ENCODE measurements around the gene C5orf63. TPM values are rescaled to one million over a fixed set of nuclear protein-coding genes. Genes with fewer than 3 reads are reported as not detected.
A peak's percentile ranks its signal among the peaks of the same experiment; 100 is the strongest.

C5orf63 gene
- total and polyA plus RNA-seq, 9 of the 15 experiments (the other 6 are each of a cell fraction or from before 2014, with no cell fraction given) = 1.8 to 24.6 (median 6.2) TPM

- intact Hi-C loops (cut with micrococcal nuclease) = no loop called here
- Histone ChIP-seq H3K9me1 (ENCODE audit: control insufficient read depth, insufficient read depth, low read length) (no peaks in the 10 kb centered on the region), H3K36me3 (ENCODE audit: control insufficient read depth, insufficient read depth, low read length) (0 out of 3 replicates have a peak, but pooled peaks cover 2% of the 10 kb centered on the region), H3K4me3 (no peak overlapping the region), H3K27ac (ENCODE audit: extremely low read depth, low read depth, low read length) (no peak overlapping the region), H3K4me2 (ENCODE audit: insufficient read depth, low read length) (no peak overlapping the region), H3K27me3 (ENCODE audit: control insufficient read depth in 2 of 2, insufficient read depth in 2 of 2, low read length in 2 of 2) (no peaks in the 10 kb centered on the region), H4K20me1 (replicated peaks; ENCODE audit: control insufficient read depth, insufficient read depth, low read length) (no peaks in the 10 kb centered on the region), H3K79me2 (ENCODE audit: control insufficient read depth, insufficient read depth, low read length) (peaks cover 83% of the 10 kb centered on the region), H3K9ac (ENCODE audit: insufficient read depth in 1 of 2, low read depth in 2 of 2, low read length in 2 of 2) (no peak overlapping the region), H3K9me3 (replicated peaks; ENCODE audit: control insufficient read depth, insufficient read depth, low read depth, low read length) (no peaks in the 10 kb centered on the region), H3K4me1 (replicated peaks in 1 of 2; ENCODE audit: control insufficient read depth in 2 of 2, insufficient read depth in 2 of 2, low read length in 2 of 2) (peaks cover 7 to 36% of the 10 kb centered on the region in 2 experiments), H2AFZ (ENCODE audit: low read depth, low read length) (no peak overlapping the region)
- FAIRE-seq = no peak
- ChIA-PET CTCF (ENCODE audit: low intra/inter-chr PET ratio) (no interaction called here), POLR2A (interaction anchor here (0.5 kb wide), 1 partner anchor 70 kb away, joined by 6 read pairs; no protein-coding TSS in a partner anchor)
- 57% methylated on average over 3 of the region's 3 CpGs for WGBS (ENCODE audit: insufficient coverage, low coverage, missing lambda C conversion rate)
- in situ Hi-C loops (cut with MboI) = no loop called here
- DNase-seq (ENCODE audit: extremely low read depth in 1 of 4, low spot score in 3 of 4) = no peak
- no TSS peak for BruUV-seq (replicated peaks)
- TF ChIP-seq RFX1 (IDR thresholded peaks at IDR 0.05) = peak; percentile 90
- TF ChIP-seq KAT7 (CRISPR knock-in tag; IDR thresholded peaks at IDR 0.05; ENCODE audit: borderline replicate concordance) = no peak
- ATAC-seq = no peak
Measured at GRCh38 chr5:127002390-127002789, 70.9 kb downstream of the C5orf63 start.

DNA sequence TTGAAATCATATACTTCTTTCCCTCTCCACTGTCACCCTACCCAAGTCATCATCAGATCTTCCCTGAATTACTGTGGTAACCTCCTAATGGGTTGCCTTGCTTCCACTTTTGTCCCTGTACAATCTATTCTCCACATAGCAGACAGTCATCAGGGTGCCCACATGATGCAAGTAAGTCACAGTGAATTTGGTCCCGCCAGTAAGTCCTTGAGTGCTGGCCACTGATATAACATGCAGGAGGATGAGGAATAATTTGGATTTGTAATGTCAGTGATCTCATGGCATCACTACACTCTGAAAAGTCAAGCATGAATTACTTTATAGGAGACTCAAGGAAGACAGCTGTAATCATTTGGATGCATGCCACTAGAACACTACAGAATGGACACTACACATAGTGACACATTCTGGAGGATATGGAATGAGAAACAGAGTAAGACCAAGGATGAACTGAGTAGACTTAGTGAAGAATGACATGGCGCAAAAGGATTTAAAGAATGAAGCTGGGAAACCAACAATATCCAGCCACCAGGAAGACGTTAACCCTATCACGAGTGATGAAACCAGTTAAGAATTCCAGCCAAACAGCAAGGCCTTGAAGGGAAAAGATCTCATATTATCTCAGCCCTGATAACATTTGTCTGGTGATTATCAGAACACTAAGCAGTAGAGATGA lies 71.5 kb downstream of the C5orf63 start:
- in situ Hi-C loops (cut with MboI) = no loop called here

More for the DNA sequence above, 71.5 kb downstream of the C5orf63 start:
- ChIA-PET POLR2A (no interaction called here), CTCF (ENCODE audit: low intra/inter-chr PET ratio) (no interaction called here)
- ATAC-seq (no peak), DNase-seq (ENCODE audit: extremely low read depth in 1 of 4, low spot score in 3 of 4) (no peak), FAIRE-seq (no peak)
- peaks cover 2% of the 10 kb centered on the region; the same call in 1 of the 3 replicates for H3K36me3 ChIP-seq (ENCODE audit: control insufficient read depth, insufficient read depth, low read length)
- no peaks in the 10 kb centered on the region for H3K9me1 ChIP-seq (ENCODE audit: control insufficient read depth, insufficient read depth, low read length)
- TF ChIP-seq HMBOX1 (IDR thresholded peaks at IDR 0.05) (peak; percentile 22; the same call in 1 of the 2 replicates), GABPB1 (CRISPR knock-in tag; IDR thresholded peaks at IDR 0.05) (no peak), ZFP1 (CRISPR knock-in tag; IDR thresholded peaks at IDR 0.05) (no peak), EP300 (IDR thresholded peaks at IDR 0.05; ENCODE audit: low read length) (0 out of 2 replicates have a peak, but pooled peaks have one; percentile 24), NFE2 (IDR thresholded peaks at IDR 0.05; ENCODE audit: low read depth) (0 out of 2 replicates have a peak, but pooled peaks have one; percentile 5), ZNF583 (CRISPR knock-in tag; IDR thresholded peaks at IDR 0.05) (no peak), NFIC (IDR thresholded peaks at IDR 0.05) (peak; percentile 28; the same call in 1 of the 2 replicates), NFYB (IDR thresholded peaks at IDR 0.05; ENCODE audit: extremely low read depth, insufficient read length) (no peak)
- intact Hi-C loops (cut with micrococcal nuclease) = no loop called here
- H4K20me1 ChIP-seq (replicated peaks; ENCODE audit: control insufficient read depth, insufficient read depth, low read length) = no peaks in the 10 kb centered on the region
- no peak overlapping the region for H3K4me2 ChIP-seq (ENCODE audit: insufficient read depth, low read length)
- H2AFZ ChIP-seq (ENCODE audit: low read depth, low read length) = no peak overlapping the region
- no peak overlapping the region for H3K9ac ChIP-seq (ENCODE audit: insufficient read depth in 1 of 2, low read depth in 2 of 2, low read length in 2 of 2)
- H3K27me3 ChIP-seq (ENCODE audit: control insufficient read depth in 2 of 2, insufficient read depth in 2 of 2, low read length in 2 of 2) = no peaks in the 10 kb centered on the region
- WGBS (ENCODE audit: insufficient coverage, low coverage, missing lambda C conversion rate) = 46% methylated on average over 4 of the region's 4 CpGs
- peaks cover 85% of the 10 kb centered on the region for H3K79me2 ChIP-seq (ENCODE audit: control insufficient read depth, insufficient read depth, low read length)
- no peak overlapping the region for H3K4me3 ChIP-seq
- BruUV-seq (replicated peaks) = no TSS peak
- no peak overlapping the region for H3K27ac ChIP-seq (ENCODE audit: extremely low read depth, low read depth, low read length)
- H3K4me1 ChIP-seq (replicated peaks in 1 of 2; ENCODE audit: control insufficient read depth in 2 of 2, insufficient read depth in 2 of 2, low read length in 2 of 2) = peaks cover 7 to 40% of the 10 kb centered on the region in 2 experiments
- no peaks in the 10 kb centered on the region for H3K9me3 ChIP-seq (replicated peaks; ENCODE audit: control insufficient read depth, insufficient read depth, low read depth, low read length)
